Uterus (tissue), 4 donors: ENCODE measurements around the gene G3BP2. TPM values are rescaled to one million over a fixed set of nuclear protein-coding genes. Genes with fewer than 3 reads are reported as not detected.

Source experiments
- DNase-seq, 2 donors: peaks; one replicate each; pipeline ENCODE4 v3.0.0-alpha.2; 2019 to 2020
- H3K27ac ChIP-seq, 2 donors: fragments of 200-600 bp; sonication (generic); 1 replicate in 1 of 2; 2 replicates in 1 of 2; pipeline ENCODE4 v1.5.1; 2016 to 2018
- H3K27me3 ChIP-seq, 2 donors: fragments of 200-600 bp; sonication (generic); one replicate each; pipeline ENCODE4 v1.5.1; 2018 to 2019; ENCODE audit warnings: control low read depth in 1 of 2
- H3K36me3 ChIP-seq, 2 donors: fragments of 200-600 bp; sonication (generic); one replicate each; pipeline ENCODE4 v1.5.1; 2019; ENCODE audit warnings: control low read depth in 1 of 2
- H3K4me1 ChIP-seq, 2 donors: fragments of 200-600 bp; sonication (generic); one replicate each; pipeline ENCODE4 v1.5.1; 2018 to 2019; ENCODE audit warnings: control low read depth in 1 of 2
- H3K4me3 ChIP-seq, 2 donors: fragments of 200-600 bp; sonication (generic); 1 replicate in 1 of 2; 2 replicates in 1 of 2; pipeline ENCODE4 v1.5.1; 2018 to 2019; ENCODE audit warnings: mild to moderate bottlenecking in 1 of 2
- H3K9me3 ChIP-seq, 2 donors: fragments of 200-600 bp; sonication (generic); one replicate each; pipeline ENCODE4 v1.5.1; 2019; ENCODE audit warnings: control low read depth in 1 of 2
- CTCF ChIP-seq, 4 experiments: fragments of 200-600 bp in 2 of 4; fragments of 450-650 bp in 2 of 4; sonication (generic) in 2 of 4; IDR thresholded peaks; one replicate each; pipeline ENCODE4 v1.5.1; 2016 to 2019; ENCODE audit warnings: antibody characterized with exemption in 4 of 4, mild to moderate bottlenecking in 2 of 4, moderate library complexity in 1 of 4
- POLR2A ChIP-seq, 2 donors: fragments of 450-650 bp; IDR thresholded peaks; one replicate each; pipeline ENCODE4 v1.6.1; 2016; ENCODE audit warnings: antibody characterized with exemption in 2 of 2, mild to moderate bottlenecking in 1 of 2, moderate library complexity in 1 of 2
- intact Hi-C: fragments of 100-400 bp; cut with DNase I; formaldehyde crosslinking; loops from one replicate; pipeline ENCODE4 v1.15.1; 2023; ENCODE audit warnings: low total_unique reads
- total RNA-seq, 4 donors: library from RNA; depleted of rRNA in 3 of 4; stranded (reverse); fragments of >200 nt in 3 of 4; gene quantifications; one replicate each; pipeline versions ENCODE4 v1.1.0 to v1.2.4, GENCODE V29; 2014 to 2023
- donor health status: DM: yes; HTN: yes; CAD: no.

Gene G3BP2
- total RNA-seq, 4 donors from 2014 or later, result 43.2 to 215 (median 74.1) TPM

- no peaks in the 10 kb centered on the region for H3K27me3 ChIP-seq
- no peak for TF ChIP-seq CTCF (IDR thresholded peaks at IDR 0.05)
- no peak for TF ChIP-seq POLR2A (IDR thresholded peaks at IDR 0.05)
- no peak overlapping the region for H3K4me3 ChIP-seq
- intact Hi-C loops, result no loop called here
- H3K27ac ChIP-seq, result peak overlapping the region in 1 of 2 donors; percentile 26
- no peaks in the 10 kb centered on the region for H3K36me3 ChIP-seq
- no peaks in the 10 kb centered on the region for H3K9me3 ChIP-seq
- no peak for DNase-seq
- peaks cover 0 to 3% of the 10 kb centered on the region in 2 donors for H3K4me1 ChIP-seq
Measured at GRCh38 chr4:75715105-75715799, 42.0 kb upstream of the G3BP2 start.

GRCh38 chr4:75714704-75715103 lies 41.5 kb upstream of the G3BP2 start:
- Histone ChIP-seq H3K36me3 (no peaks in the 10 kb centered on the region), H3K4me3 (no peak overlapping the region), H3K9me3 (no peaks in the 10 kb centered on the region), H3K27me3 (no peaks in the 10 kb centered on the region), H3K27ac (peak overlapping the region in 1 of 2 donors; percentile 26), H3K4me1 (peaks cover 0 to 3% of the 10 kb centered on the region in 2 donors)
- no peak for TF ChIP-seq POLR2A (IDR thresholded peaks at IDR 0.05)
- no peak for TF ChIP-seq CTCF (IDR thresholded peaks at IDR 0.05)
- intact Hi-C loops, result no loop called here
- no peak for DNase-seq

GRCh38 chr4:75714011-75714410 lies 40.8 kb upstream of the G3BP2 start:
- Histone ChIP-seq H3K27me3 (no peaks in the 10 kb centered on the region), H3K27ac (no peak overlapping the region), H3K4me3 (no peak overlapping the region), H3K4me1 (peaks cover 0 to 3% of the 10 kb centered on the region in 2 donors), H3K9me3 (no peaks in the 10 kb centered on the region), H3K36me3 (no peaks in the 10 kb centered on the region)
- no peak for DNase-seq
- intact Hi-C loops, result no loop called here
- TF ChIP-seq CTCF (IDR thresholded peaks at IDR 0.05), result no peak
- no peak for TF ChIP-seq POLR2A (IDR thresholded peaks at IDR 0.05)

GRCh38 chr4:75710246-75710645 lies 37.0 kb upstream of the G3BP2 start:
- no peak for TF ChIP-seq POLR2A (IDR thresholded peaks at IDR 0.05)
- no peak for TF ChIP-seq CTCF (IDR thresholded peaks at IDR 0.05)
- H3K9me3 ChIP-seq, result no peaks in the 10 kb centered on the region
- intact Hi-C loops, result no loop called here
- no peaks in the 10 kb centered on the region for H3K4me1 ChIP-seq
- H3K36me3 ChIP-seq, result no peaks in the 10 kb centered on the region
- H3K27me3 ChIP-seq, result no peaks in the 10 kb centered on the region
- no peak overlapping the region for H3K27ac ChIP-seq
- no peak overlapping the region for H3K4me3 ChIP-seq
- no peak for DNase-seq

- Histone ChIP-seq H3K27ac (no peak overlapping the region), H3K4me3 (no peak overlapping the region), H3K4me1 (no peaks in the 10 kb centered on the region), H3K9me3 (no peaks in the 10 kb centered on the region), H3K27me3 (no peaks in the 10 kb centered on the region), H3K36me3 (no peaks in the 10 kb centered on the region)
- TF ChIP-seq POLR2A (IDR thresholded peaks at IDR 0.05), result no peak
- intact Hi-C loops, result no loop called here
- no peak for DNase-seq
Measured at GRCh38 chr4:75708218-75708691, 35.0 kb upstream of the G3BP2 start.
